HFFc6 (cell line): Measurements from ENCODE around the gene MAN1A1. TPM values are rescaled to one million over a fixed set of nuclear protein-coding genes. Genes with fewer than 3 reads are reported as not detected.
"Not testable (repeated sequence)": the region's sequence is repeated elsewhere in the genome, so short reads cannot be mapped to it uniquely, and the experiment has no call there.

Experiments used
- DNase-seq: peaks from one replicate; pipeline ENCODE4 v3.0.0-alpha.2; 2018
- H3K27ac Mint-ChIP-seq: 2 replicates; pipeline ENCODE4 v1.8.0; 2020; ENCODE audit warnings: mild to moderate bottlenecking, mixed read lengths
- H3K27me3 Mint-ChIP-seq: 2 replicates; pipeline ENCODE4 v1.8.0; 2021; ENCODE audit warnings: mild to moderate bottlenecking, moderate library complexity, mixed read lengths; ENCODE audit not compliant: insufficient read depth
- H3K36me3 Mint-ChIP-seq: 2 replicates; pipeline ENCODE4 v1.8.0; 2021; ENCODE audit warnings: low read depth, mixed read lengths
- H3K4me1 Mint-ChIP-seq: 2 replicates; pipeline ENCODE4 v1.8.0; 2020; ENCODE audit warnings: low read depth, mixed read lengths
- H3K4me3 Mint-ChIP-seq: 2 replicates; pipeline ENCODE4 v1.8.0; 2020; ENCODE audit warnings: mild to moderate bottlenecking, moderate library complexity, mixed read lengths
- H3K9me3 Mint-ChIP-seq: 2 replicates; pipeline ENCODE4 v1.8.0; 2020; ENCODE audit warnings: mild to moderate bottlenecking, mixed read lengths
- CTCF ChIP-seq: fragments of 200-600 bp; sonication (generic); IDR thresholded peaks from 2 replicates; pipeline ENCODE4 v1.5.0; 2021; ENCODE audit warnings: antibody characterized with exemption, mild to moderate bottlenecking
- total RNA-seq, 6 experiments: library from RNA; stranded (reverse); fragmentation: NEBNext Ultra II Directional; extraction: Animal tissue kit (Norgen Biotek cat#: 25700); gene quantifications; 2 replicates in 1 of 6; 3 replicates in 5 of 6; pipeline ENCODE4 v1.2.3, GENCODE V29; 2021

MAN1A1 gene
- total RNA-seq, 6 experiments from 2014 or later, result 0.12 to 0.64 (median 0.16) TPM

GRCh38 chr6:119170103-119170446 is 179.5 kb downstream of the MAN1A1 start:
- H3K9me3 Mint-ChIP-seq, result no peaks in the 10 kb centered on the region; the same call in 1 of the 2 replicates
- DNase-seq, result no peak
- H3K4me3 Mint-ChIP-seq, result no peak overlapping the region
- H3K27me3 Mint-ChIP-seq, result peaks cover 2% of the 10 kb centered on the region; the same call in 1 of the 2 replicates
- H3K4me1 Mint-ChIP-seq, result no peaks in the 10 kb centered on the region
- no peak overlapping the region for H3K27ac Mint-ChIP-seq
- no peaks in the 10 kb centered on the region for H3K36me3 Mint-ChIP-seq
- TF ChIP-seq CTCF, result no peak

GRCh38 chr6:119169355-119169754 is 180.2 kb downstream of the MAN1A1 start:
- not testable (repeated sequence) for H3K4me3 Mint-ChIP-seq, H3K27ac Mint-ChIP-seq, H3K27me3 Mint-ChIP-seq, H3K36me3 Mint-ChIP-seq, H3K9me3 Mint-ChIP-seq, H3K4me1 Mint-ChIP-seq, DNase-seq

- H3K27me3 Mint-ChIP-seq, result peaks cover 5% of the 10 kb centered on the region
- no peak for DNase-seq
- no peak overlapping the region for H3K4me3 Mint-ChIP-seq
- TF ChIP-seq CTCF, result no peak
- H3K9me3 Mint-ChIP-seq, result no peaks in the 10 kb centered on the region
- H3K4me1 Mint-ChIP-seq, result no peaks in the 10 kb centered on the region
- H3K27ac Mint-ChIP-seq, result no peak overlapping the region
- H3K36me3 Mint-ChIP-seq, result no peaks in the 10 kb centered on the region
Measured at GRCh38 chr6:119166024-119166784, 183.4 kb downstream of the MAN1A1 start.

- no peak overlapping the region for H3K4me3 Mint-ChIP-seq
- peaks cover 6% of the 10 kb centered on the region for H3K27me3 Mint-ChIP-seq
- no peaks in the 10 kb centered on the region for H3K9me3 Mint-ChIP-seq
- no peaks in the 10 kb centered on the region for H3K36me3 Mint-ChIP-seq
- no peak for DNase-seq
- no peaks in the 10 kb centered on the region for H3K4me1 Mint-ChIP-seq
- H3K27ac Mint-ChIP-seq, result no peak overlapping the region
- no peak for TF ChIP-seq CTCF
Measured at GRCh38 chr6:119163006-119163405, 186.6 kb downstream of the MAN1A1 start.

GRCh38 chr6:119162134-119162775 is 187.3 kb downstream of the MAN1A1 start:
- H3K27me3 Mint-ChIP-seq, result peaks cover 8% of the 10 kb centered on the region
- H3K4me1 Mint-ChIP-seq, result no peaks in the 10 kb centered on the region
- H3K27ac Mint-ChIP-seq, result no peak overlapping the region
- no peak overlapping the region for H3K4me3 Mint-ChIP-seq
- H3K36me3 Mint-ChIP-seq, result no peaks in the 10 kb centered on the region
- H3K9me3 Mint-ChIP-seq, result no peaks in the 10 kb centered on the region
- no peak for DNase-seq
- TF ChIP-seq CTCF, result no peak

GRCh38 chr6:119161438-119161837 is 188.1 kb downstream of the MAN1A1 start:
- Mint-ChIP-seq H3K27ac (no peak overlapping the region), H3K4me1 (no peaks in the 10 kb centered on the region), H3K4me3 (no peak overlapping the region), H3K27me3 (peaks cover 8% of the 10 kb centered on the region), H3K36me3 (no peaks in the 10 kb centered on the region), H3K9me3 (no peaks in the 10 kb centered on the region)
- no peak for DNase-seq
- TF ChIP-seq CTCF, result no peak
